GM06990 (cell line): ENCODE measurements around the gene PHF21B.

ENCODE experiments used
- DNase-seq: peaks from one replicate; pipeline ENCODE4 v3.0.0-alpha.2; 2011; ENCODE audit not compliant: insufficient read length; ENCODE audit errors: extremely low read depth
- H3K27me3 ChIP-seq: replicated peaks from 2 replicates; pipeline ENCODE4 v1.6.0; 2011; ENCODE audit warnings: low read length; ENCODE audit not compliant: control insufficient read depth, insufficient read depth
- H3K36me3 ChIP-seq: 2 replicates; pipeline ENCODE4 v1.5.1; 2011; ENCODE audit warnings: low read length; ENCODE audit not compliant: control insufficient read depth, insufficient read depth
- H3K4me3 ChIP-seq: replicated peaks from 2 replicates; pipeline ENCODE4 v1.5.1; 2011; ENCODE audit warnings: low read depth, mild to moderate bottlenecking, control low read depth, low read length
- CTCF ChIP-seq: IDR thresholded peaks from 2 replicates; pipeline ENCODE4 v1.5.1; 2011; ENCODE audit warnings: low read length, control low read depth, mild to moderate bottlenecking, inconsistent platforms; ENCODE audit not compliant: insufficient read depth, poor library complexity, severe bottlenecking

PHF21B gene

GRCh38 chr22:44956840-44957767, 52.7 kb downstream of the PHF21B start:
- peak; percentile 29 for TF ChIP-seq CTCF
- no peak for DNase-seq
- no peaks in the 10 kb centered on the region for H3K27me3 ChIP-seq
- H3K36me3 ChIP-seq: no peaks in the 10 kb centered on the region
- no peak overlapping the region for H3K4me3 ChIP-seq

- no peak overlapping the region for H3K4me3 ChIP-seq
- no peaks in the 10 kb centered on the region for H3K27me3 ChIP-seq
- peak; percentile 72 for DNase-seq
- no peak for TF ChIP-seq CTCF
- H3K36me3 ChIP-seq: no peaks in the 10 kb centered on the region
Measured at GRCh38 chr22:44955102-44955501, 54.7 kb downstream of the PHF21B start.

GRCh38 chr22:44954149-44954548, 55.7 kb downstream of the PHF21B start:
- peak; percentile 49 for DNase-seq
- Histone ChIP-seq H3K27me3 (no peaks in the 10 kb centered on the region), H3K4me3 (no peak overlapping the region), H3K36me3 (no peaks in the 10 kb centered on the region)
- no peak for TF ChIP-seq CTCF

DNA sequence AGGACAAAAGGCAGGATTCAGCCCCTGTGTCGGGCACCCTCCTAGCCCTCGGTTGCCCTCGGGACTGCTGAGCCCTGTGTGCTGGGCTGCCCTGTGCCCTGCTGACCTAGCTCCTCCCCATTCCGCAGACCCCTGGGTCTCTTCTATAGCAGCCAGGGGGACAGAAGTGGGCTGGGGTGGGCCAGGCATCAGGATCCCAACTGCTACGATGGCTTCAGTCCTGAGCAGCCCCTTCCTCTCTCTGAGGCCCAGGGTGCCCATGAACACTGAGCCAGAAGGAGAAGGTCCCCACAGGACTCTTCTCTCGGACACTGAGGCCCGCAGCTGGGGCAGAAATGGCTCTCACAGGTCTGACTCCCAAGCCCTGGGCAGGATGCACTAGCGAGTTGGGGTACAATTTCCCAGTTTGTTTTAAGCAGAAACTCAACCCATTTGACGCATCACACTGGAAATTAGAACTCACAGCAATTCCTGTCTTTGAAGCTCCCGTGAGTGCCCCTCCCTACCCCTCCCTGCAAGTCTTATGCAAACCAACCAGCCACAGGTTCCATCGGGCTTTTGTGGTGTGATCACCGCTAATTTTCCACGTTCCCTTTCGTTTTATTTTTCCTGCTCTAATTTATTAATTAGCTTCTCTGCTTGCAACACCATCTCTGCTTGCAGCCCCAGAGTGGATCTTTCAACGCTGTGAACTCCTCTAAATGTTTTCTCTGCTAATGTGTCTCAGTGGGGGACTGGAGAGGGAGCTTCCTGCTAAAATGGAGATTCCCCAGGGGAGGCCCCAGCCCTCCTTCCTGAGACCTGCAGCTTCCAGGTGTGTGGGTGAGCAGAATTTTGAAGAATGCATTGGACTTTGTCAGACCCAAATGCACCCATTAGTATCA, 56.7 kb downstream of the PHF21B start:
- H3K36me3 ChIP-seq: no peaks in the 10 kb centered on the region
- no peak for DNase-seq
- H3K27me3 ChIP-seq: no peaks in the 10 kb centered on the region
- H3K4me3 ChIP-seq: no peak overlapping the region
- no peak for TF ChIP-seq CTCF

DNA sequence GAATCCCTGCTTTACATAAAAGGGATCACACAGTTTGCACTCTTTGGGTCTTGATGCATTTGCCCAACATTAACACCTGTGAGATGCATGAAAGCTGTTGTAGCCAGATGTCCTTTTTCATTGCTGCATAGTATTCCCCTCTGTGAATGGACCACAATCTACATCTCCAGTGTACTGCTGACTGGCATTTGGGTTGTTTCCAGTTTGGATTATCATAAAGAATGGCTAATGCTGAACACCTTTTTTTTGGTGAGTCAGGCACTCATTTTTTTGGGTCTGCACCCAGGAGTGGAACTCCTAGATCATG, 58.3 kb downstream of the PHF21B start:
- Histone ChIP-seq H3K27me3 (no peaks in the 10 kb centered on the region), H3K4me3 (no peak overlapping the region), H3K36me3 (no peaks in the 10 kb centered on the region)
- no peak for TF ChIP-seq CTCF
- no peak for DNase-seq
